NCI-H524 (cell line): ENCODE data around the gene SIM2.

Source experiments
- DNase-seq, 2 experiments: peaks; one replicate each; lab custom pipeline; 2025; lab: John Stamatoyannopoulos, UW

The SIM2 gene

GRCh38 chr21:36766511-36766910 is 67.6 kb downstream of the SIM2 start:
- DNase-seq, result no peak

- no peak for DNase-seq
Observed at GRCh38 chr21:36767096-36767495, 68.2 kb downstream of the SIM2 start.

- DNase-seq, result no peak
Observed at GRCh38 chr21:36768496-36768895, 69.6 kb downstream of the SIM2 start.

GRCh38 chr21:36769051-36769839 is 70.3 kb downstream of the SIM2 start:
- no peak for DNase-seq

- DNase-seq, result peak; percentile 43 to 79
Observed at GRCh38 chr21:36773117-36773516, 74.2 kb downstream of the SIM2 start.

GRCh38 chr21:36773995-36774394 is 75.1 kb downstream of the SIM2 start:
- no peak for DNase-seq

- DNase-seq, result no peak
Observed at GRCh38 chr21:36776981-36777617, 78.2 kb downstream of the SIM2 start.

- DNase-seq, result no peak
Observed at GRCh38 chr21:36780861-36781260, 81.9 kb downstream of the SIM2 start.

- DNase-seq, result no peak
Observed at GRCh38 chr21:36783612-36784374, 84.9 kb downstream of the SIM2 start.

- DNase-seq, result no peak
Observed at GRCh38 chr21:36784947-36785346, 86.0 kb downstream of the SIM2 start.

GRCh38 chr21:36785615-36786014 is 86.7 kb downstream of the SIM2 start:
- no peak for DNase-seq

GRCh38 chr21:36786186-36786585 is 87.3 kb downstream of the SIM2 start:
- no peak for DNase-seq

- no peak for DNase-seq
Observed at GRCh38 chr21:36788120-36788638, 89.3 kb downstream of the SIM2 start.

- no peak for DNase-seq
Observed at GRCh38 chr21:36790616-36791015, 91.7 kb downstream of the SIM2 start.

- DNase-seq, result no peak
Observed at GRCh38 chr21:36791180-36791579, 92.3 kb downstream of the SIM2 start.

GRCh38 chr21:36791695-36792470 is 93.0 kb downstream of the SIM2 start:
- no peak for DNase-seq

GRCh38 chr21:36792505-36792967 is 93.6 kb downstream of the SIM2 start:
- DNase-seq, result no peak

GRCh38 chr21:36796070-36796469 is 97.2 kb downstream of the SIM2 start:
- no peak for DNase-seq

- DNase-seq, result no peak
Observed at GRCh38 chr21:36798491-36798890, 99.6 kb downstream of the SIM2 start.
